Mucosa of descending colon (tissue), 3 donors: ENCODE measurements around the gene ZBTB7A. TPM values are rescaled to one million over a fixed set of nuclear protein-coding genes. Genes with fewer than 3 reads are reported as not detected.

Experiments used
- ATAC-seq: fragments of 200-7000 bp; cut with Tn5 transposase; one replicate; pipeline ENCODE4 v1.9.1; 2020; ENCODE audit warnings: mild to moderate bottlenecking, moderate library complexity
- DNase-seq, 3 donors: peaks; one replicate each; pipeline ENCODE4 v3.0.0-alpha.2; 2020
- H3K36me3 ChIP-seq: fragments of 200-600 bp; one replicate; pipeline ENCODE4 v1.8.0; 2021; ENCODE audit warnings: low read depth, mild to moderate bottlenecking
- H3K4me1 ChIP-seq: fragments of 200-600 bp; one replicate; pipeline ENCODE4 v1.8.0; 2021; ENCODE audit warnings: low read depth, mild to moderate bottlenecking
- H3K4me3 ChIP-seq: fragments of 200-600 bp; one replicate; pipeline ENCODE4 v1.8.0; 2021; ENCODE audit warnings: mild to moderate bottlenecking
- H3K9me3 ChIP-seq: fragments of 200-600 bp; one replicate; pipeline ENCODE4 v1.8.0; 2021; ENCODE audit warnings: mild to moderate bottlenecking
- intact Hi-C, 2 donors: fragments of 100-400 bp; cut with DNase I in 1 of 2; cut with micrococcal nuclease in 1 of 2; formaldehyde crosslinking; loops; one replicate each; pipeline versions ENCODE4 v1.11.0 to v1.11.1; 2022; cut with DNase I, micrococcal nuclease
- total RNA-seq, 3 donors: library from RNA; stranded (reverse); fragmentation: NEBNext Ultra II Directional in 2 of 3; extraction: Animal tissue kit (Norgen Biotek cat#: 25700) in 2 of 3; gene quantifications; one replicate each; pipeline versions ENCODE4 v1.2.1 to v1.2.4, GENCODE V29; 2021 to 2023
- TF ChIP-seq, protein P1 (sequence below): fragments of 200-600 bp; IDR thresholded peaks from one replicate; pipeline ENCODE4 v1.8.0; 2022; ENCODE audit warnings: antibody characterized with exemption, mild to moderate bottlenecking
- donor health status: DM: no; HTN: no; CAD: no; lungs with moderate emphysema.
- donor health status: DM: no; HTN: no; CAD: no.
- donor health status: DM: no; HTN: yes; CAD: no.

Gene ZBTB7A
- total RNA-seq, 3 donors from 2014 or later: 104 to 115 (median 112) TPM

DNA sequence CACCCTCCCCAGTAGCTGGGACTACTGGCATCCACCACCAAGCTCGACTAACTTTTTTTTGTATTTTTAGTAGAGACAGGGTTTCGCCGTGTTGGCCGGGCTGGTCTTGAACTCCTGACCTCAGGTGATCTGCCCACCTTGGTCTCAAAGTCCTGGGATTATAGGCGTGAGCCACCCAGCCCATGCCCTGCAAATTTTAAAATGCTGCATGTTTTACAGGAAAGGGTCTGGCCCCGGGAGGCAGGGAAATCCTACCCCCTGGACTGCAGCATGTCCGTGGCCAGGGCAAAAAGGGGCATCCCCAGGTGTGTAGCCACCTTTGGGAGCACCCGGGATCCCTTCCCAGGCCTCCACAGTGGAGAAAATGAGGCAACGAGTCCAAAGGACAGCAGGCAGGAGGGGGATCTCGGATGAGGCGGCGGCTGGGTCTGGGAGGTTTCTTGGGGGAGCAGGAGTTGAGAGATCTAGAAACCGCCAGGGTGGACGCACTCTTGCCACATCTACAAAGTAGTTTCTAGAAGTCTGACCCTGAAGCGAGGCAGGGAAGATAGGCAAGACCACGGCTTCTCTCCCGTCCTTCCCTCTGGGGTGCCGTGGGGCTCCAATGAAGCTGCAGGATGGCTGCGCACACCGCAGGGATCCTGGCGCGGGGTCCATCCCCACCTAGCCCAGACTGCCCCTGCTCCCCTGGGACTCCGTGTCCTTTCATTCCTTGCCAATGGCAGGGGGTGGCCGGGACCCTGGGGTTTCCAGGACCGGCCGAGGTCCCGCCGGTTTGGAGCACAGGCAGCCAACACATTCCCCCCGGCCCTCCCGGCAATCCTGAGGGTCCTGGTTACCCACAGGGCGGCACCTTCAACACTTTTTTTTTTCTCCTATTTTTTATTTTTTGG lies 21.3 kb upstream of the ZBTB7A start:
- H3K4me3 ChIP-seq: no peak overlapping the region
- DNase-seq: no peak
- TF ChIP-seq, protein P1, sequence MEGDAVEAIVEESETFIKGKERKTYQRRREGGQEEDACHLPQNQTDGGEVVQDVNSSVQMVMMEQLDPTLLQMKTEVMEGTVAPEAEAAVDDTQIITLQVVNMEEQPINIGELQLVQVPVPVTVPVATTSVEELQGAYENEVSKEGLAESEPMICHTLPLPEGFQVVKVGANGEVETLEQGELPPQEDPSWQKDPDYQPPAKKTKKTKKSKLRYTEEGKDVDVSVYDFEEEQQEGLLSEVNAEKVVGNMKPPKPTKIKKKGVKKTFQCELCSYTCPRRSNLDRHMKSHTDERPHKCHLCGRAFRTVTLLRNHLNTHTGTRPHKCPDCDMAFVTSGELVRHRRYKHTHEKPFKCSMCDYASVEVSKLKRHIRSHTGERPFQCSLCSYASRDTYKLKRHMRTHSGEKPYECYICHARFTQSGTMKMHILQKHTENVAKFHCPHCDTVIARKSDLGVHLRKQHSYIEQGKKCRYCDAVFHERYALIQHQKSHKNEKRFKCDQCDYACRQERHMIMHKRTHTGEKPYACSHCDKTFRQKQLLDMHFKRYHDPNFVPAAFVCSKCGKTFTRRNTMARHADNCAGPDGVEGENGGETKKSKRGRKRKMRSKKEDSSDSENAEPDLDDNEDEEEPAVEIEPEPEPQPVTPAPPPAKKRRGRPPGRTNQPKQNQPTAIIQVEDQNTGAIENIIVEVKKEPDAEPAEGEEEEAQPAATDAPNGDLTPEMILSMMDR: no peak
- H3K9me3 ChIP-seq: no peaks in the 10 kb centered on the region
- no peaks in the 10 kb centered on the region for H3K36me3 ChIP-seq
- intact Hi-C loops: no loop called here
- H3K4me1 ChIP-seq: peaks cover 32% of the 10 kb centered on the region
- no peak for ATAC-seq

GRCh38 chr19:4086411-4086867 lies 19.7 kb upstream of the ZBTB7A start:
- DNase-seq (peak; percentile 84 to 86 (median 84)), ATAC-seq (peak; percentile 64)
- H3K9me3 ChIP-seq: no peaks in the 10 kb centered on the region
- TF ChIP-seq, protein P1: no peak
- no peak overlapping the region for H3K4me3 ChIP-seq
- H3K36me3 ChIP-seq: no peaks in the 10 kb centered on the region
- H3K4me1 ChIP-seq: peaks cover 32% of the 10 kb centered on the region
- intact Hi-C loops: no loop called here

- ATAC-seq (no peak), DNase-seq (no peak)
- intact Hi-C loops: no loop called here
- Histone ChIP-seq H3K9me3 (no peaks in the 10 kb centered on the region), H3K4me3 (no peak overlapping the region), H3K36me3 (no peaks in the 10 kb centered on the region), H3K4me1 (peaks cover 36% of the 10 kb centered on the region)
- TF ChIP-seq, protein P1: no peak
These were observed 17.8 kb upstream of the ZBTB7A start for GRCh38 chr19:4084547-4084877.

DNA sequence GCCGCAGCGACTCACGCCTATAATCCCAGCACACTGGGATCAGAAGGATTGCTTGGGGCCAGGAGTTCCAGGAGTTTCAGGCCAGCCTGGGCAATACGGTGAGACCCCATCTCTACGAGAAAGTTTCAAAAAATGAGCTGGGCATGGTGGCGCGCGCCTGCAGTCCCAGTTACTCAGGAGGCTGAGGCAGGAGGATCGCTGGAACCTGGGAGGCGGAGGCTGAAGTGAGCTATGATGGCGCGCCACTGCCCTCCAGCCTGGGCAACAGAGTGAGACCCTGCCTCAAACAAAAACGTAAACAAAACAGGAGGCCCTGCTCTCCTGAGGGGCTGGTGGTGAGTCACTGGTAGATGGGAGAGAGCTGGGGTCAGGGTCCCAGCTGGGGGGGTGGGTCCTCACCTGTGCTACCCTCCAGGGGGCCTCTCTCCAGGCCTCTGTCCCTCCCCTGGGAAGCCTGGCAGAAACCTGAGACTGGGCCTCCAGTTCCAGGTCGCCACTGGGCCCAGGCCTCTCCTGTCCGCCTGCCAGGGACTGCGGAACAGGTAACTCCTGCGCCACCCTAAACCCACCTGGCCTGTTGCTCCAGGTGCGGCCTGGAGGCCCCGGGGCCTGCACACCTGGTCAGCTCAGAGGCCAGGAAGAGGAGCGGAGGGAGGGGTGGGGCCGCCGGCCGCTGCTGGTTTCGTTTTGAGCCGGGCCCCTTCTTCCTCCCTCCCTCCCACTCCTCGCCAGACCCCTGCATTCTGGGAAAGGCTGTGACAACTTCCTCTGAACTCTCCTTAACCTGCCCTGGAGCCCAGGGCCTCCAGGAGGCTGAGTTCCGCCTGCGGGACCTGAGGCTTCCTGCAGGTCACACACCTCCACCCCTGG lies 17.2 kb upstream of the ZBTB7A start:
- intact Hi-C loops: no loop called here
- peaks cover 36% of the 10 kb centered on the region for H3K4me1 ChIP-seq
- DNase-seq: peak; percentile 74 to 87 (median 80)
- TF ChIP-seq, protein P1: no peak
- no peak overlapping the region for H3K4me3 ChIP-seq
- no peaks in the 10 kb centered on the region for H3K36me3 ChIP-seq
- peak; percentile 70 for ATAC-seq
- H3K9me3 ChIP-seq: no peaks in the 10 kb centered on the region

DNA sequence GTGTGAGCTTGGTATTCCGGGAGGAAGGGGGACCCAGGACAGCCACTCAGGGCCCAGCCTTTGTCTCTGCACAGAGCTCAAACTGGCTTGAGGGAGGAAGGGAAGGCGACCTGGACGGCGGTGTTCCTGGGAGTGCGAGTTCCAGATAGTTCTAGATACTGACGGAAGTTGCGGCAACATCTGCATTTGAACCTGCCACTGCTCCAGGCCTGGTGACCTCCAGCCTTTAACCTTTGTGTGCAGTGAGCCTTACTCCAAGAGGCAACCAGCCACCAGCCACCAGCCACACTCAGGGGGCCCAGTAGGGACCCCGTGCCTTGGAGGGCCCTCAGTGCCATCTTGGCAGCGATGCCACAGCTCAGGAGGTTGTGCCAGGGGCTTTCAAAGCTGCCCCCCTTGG lies 15.5 kb upstream of the ZBTB7A start:
- Histone ChIP-seq H3K4me3 (no peak overlapping the region), H3K9me3 (no peaks in the 10 kb centered on the region), H3K36me3 (no peaks in the 10 kb centered on the region), H3K4me1 (peaks cover 37% of the 10 kb centered on the region)
- DNase-seq (no peak), ATAC-seq (no peak)
- TF ChIP-seq, protein P1: no peak
- intact Hi-C loops: no loop called here
